ENCODE measurements around the gene DOCK11.

DNA sequence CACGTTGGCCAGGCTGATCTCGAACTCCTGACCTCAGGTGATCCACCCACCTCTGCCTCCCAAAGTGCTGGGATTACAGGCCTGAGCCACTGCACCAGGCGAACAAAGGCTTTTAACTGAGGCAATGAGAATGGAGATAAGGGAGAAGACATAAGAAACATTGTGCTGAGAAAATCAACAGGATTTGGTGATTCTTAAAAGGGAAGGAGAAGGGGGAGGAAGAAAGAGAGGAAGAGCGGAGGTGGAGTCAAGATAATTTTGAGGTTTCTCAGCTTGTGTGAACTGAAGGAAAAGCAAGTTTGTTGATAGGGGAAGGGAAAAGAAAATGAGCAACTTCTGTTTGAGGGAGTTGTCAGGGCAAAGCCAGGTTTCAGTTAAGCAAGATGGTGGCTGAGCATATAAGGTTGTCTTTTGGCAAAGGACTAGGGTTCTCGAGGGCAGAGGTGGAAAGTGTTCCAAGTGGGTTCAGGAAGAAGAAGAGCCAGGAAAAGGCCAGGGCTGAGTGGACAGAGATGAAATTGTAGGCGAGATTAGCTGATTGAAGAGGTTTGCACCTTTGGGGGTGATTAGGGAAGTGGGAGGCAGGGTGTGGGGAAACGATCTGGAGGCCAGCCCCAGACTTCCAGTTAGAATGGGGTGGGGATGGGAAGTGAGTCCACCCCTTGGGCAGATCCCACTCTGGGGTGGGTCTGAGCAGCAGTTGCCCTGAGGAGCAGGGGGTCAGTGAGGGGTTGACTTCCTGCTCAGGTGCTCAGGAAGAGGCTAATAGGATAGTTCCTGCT, 7.8 kb downstream of the DOCK11 start:
- TF ChIP-seq, protein P1, sequence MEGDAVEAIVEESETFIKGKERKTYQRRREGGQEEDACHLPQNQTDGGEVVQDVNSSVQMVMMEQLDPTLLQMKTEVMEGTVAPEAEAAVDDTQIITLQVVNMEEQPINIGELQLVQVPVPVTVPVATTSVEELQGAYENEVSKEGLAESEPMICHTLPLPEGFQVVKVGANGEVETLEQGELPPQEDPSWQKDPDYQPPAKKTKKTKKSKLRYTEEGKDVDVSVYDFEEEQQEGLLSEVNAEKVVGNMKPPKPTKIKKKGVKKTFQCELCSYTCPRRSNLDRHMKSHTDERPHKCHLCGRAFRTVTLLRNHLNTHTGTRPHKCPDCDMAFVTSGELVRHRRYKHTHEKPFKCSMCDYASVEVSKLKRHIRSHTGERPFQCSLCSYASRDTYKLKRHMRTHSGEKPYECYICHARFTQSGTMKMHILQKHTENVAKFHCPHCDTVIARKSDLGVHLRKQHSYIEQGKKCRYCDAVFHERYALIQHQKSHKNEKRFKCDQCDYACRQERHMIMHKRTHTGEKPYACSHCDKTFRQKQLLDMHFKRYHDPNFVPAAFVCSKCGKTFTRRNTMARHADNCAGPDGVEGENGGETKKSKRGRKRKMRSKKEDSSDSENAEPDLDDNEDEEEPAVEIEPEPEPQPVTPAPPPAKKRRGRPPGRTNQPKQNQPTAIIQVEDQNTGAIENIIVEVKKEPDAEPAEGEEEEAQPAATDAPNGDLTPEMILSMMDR (IDR thresholded peaks at IDR 0.05): no peak
- TF ChIP-seq POLR2AphosphoS5 (IDR thresholded peaks at IDR 0.05): no peak
- no peak for TF ChIP-seq EP300 (IDR thresholded peaks at IDR 0.05; ENCODE audit: low read depth)
- no peak for TF ChIP-seq POLR2A (IDR thresholded peaks at IDR 0.05)
